Measurements from ENCODE around the gene GUCY1A2. TPM values are rescaled to one million over a fixed set of nuclear protein-coding genes. Genes with fewer than 3 reads are reported as not detected.

The GUCY1A2 gene
- total and polyA plus RNA-seq, 2 donors (not counting 3 experiments of a cell fraction or from before 2014, with no cell fraction given), result 0.02 to 0.03 TPM

DNA sequence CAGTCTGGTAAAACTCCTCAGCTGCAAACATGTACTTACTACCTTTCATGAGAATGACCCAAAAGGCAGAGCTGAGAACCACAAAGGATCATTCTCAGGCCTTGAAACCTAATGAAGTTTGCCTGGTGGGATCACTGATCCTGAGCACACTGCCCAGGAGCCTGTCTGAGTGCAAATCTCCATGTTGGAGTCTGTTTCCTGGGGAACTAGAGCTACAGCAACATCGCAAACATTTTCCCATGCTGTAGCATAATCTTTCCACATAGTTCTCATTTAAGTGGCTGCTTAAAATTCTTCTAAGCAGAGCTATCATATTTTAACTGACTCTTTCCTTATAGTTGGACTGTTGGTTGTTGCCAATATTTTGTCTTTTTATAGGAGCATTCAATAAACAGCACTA is 58.5 kb downstream of the GUCY1A2 start:
- no peak for FAIRE-seq
- no peak overlapping the region for H2AFZ ChIP-seq (ENCODE audit: low read depth, low read length)
- dilution Hi-C loops (cut with MboI; ENCODE audit: extremely low pct_ligation_motif_present, low sequenced_read_pairs), result no loop called here

More for the DNA sequence above, 58.5 kb downstream of the GUCY1A2 start:
- H3K4me1 ChIP-seq (ENCODE audit: control insufficient read depth, extremely low read depth, insufficient read depth, low read length), result no peaks in the 10 kb centered on the region
- no peak overlapping the region for H3K4me3 ChIP-seq (replicated peaks in 1 of 3; ENCODE audit: insufficient read depth in 1 of 3, low read depth in 1 of 3, low read length in 3 of 3)
- no peak overlapping the region for H3K27ac ChIP-seq (ENCODE audit: insufficient read depth, low read depth, low read length)
- BruUV-seq (replicated peaks), result no TSS peak
- no peaks in the 10 kb centered on the region for H3K9me1 ChIP-seq (replicated peaks; ENCODE audit: control insufficient read depth, extremely low read depth, insufficient read depth, low read length)
- no peaks in the 10 kb centered on the region for H3K9me3 ChIP-seq (replicated peaks; ENCODE audit: control insufficient read depth, insufficient read depth, low read length)
- ChIA-PET POLR2A (no interaction called here), CTCF (no interaction called here)
- H4K20me1 ChIP-seq (replicated peaks; ENCODE audit: control insufficient read depth, extremely low read depth, insufficient read depth, low read length), result no peaks in the 10 kb centered on the region
- H3K9ac ChIP-seq (replicated peaks; ENCODE audit: extremely low read depth, insufficient read depth, low read length), result no peak overlapping the region
- H3K36me3 ChIP-seq (ENCODE audit: control insufficient read depth in 2 of 2, extremely low read depth in 1 of 2, insufficient read depth in 2 of 2, low read length in 2 of 2), result no peaks in the 10 kb centered on the region
- no peak for DNase-seq (ENCODE audit: low read depth, low spot score)
- intact Hi-C loops (cut with micrococcal nuclease), result no loop called here
- no peaks in the 10 kb centered on the region for H3K79me2 ChIP-seq (ENCODE audit: control insufficient read depth, insufficient read depth, low read length)
- no peak overlapping the region for H3K4me2 ChIP-seq (ENCODE audit: insufficient read depth, low read length)
- no peaks in the 10 kb centered on the region for H3K27me3 ChIP-seq (ENCODE audit: control insufficient read depth in 2 of 2, insufficient read depth in 2 of 2, low read length in 2 of 2)
- TF ChIP-seq JUN (IDR thresholded peaks at IDR 0.05; ENCODE audit: borderline replicate concordance, insufficient read depth, insufficient read length, low read depth) (no peak), GATA2 (IDR thresholded peaks at IDR 0.05; ENCODE audit: insufficient read depth, insufficient read length, low read depth, low read length) (no peak), POLR2AphosphoS5 (IDR thresholded peaks at IDR 0.05; ENCODE audit: insufficient read depth, low read depth, low read length) (no peak), MYC (IDR thresholded peaks at IDR 0.05; ENCODE audit: low read depth, low read length) (no peak), POLR2A (IDR thresholded peaks at IDR 0.05; ENCODE audit: low read depth, low read length) (no peak), EZH2 (IDR thresholded peaks at IDR 0.05; ENCODE audit: borderline replicate concordance, low read depth, low read length, severe bottlenecking) (no peak), FOS (IDR thresholded peaks at IDR 0.05; ENCODE audit: borderline replicate concordance, insufficient read depth, low read length) (no peak)
- TF ChIP-seq, protein P1, sequence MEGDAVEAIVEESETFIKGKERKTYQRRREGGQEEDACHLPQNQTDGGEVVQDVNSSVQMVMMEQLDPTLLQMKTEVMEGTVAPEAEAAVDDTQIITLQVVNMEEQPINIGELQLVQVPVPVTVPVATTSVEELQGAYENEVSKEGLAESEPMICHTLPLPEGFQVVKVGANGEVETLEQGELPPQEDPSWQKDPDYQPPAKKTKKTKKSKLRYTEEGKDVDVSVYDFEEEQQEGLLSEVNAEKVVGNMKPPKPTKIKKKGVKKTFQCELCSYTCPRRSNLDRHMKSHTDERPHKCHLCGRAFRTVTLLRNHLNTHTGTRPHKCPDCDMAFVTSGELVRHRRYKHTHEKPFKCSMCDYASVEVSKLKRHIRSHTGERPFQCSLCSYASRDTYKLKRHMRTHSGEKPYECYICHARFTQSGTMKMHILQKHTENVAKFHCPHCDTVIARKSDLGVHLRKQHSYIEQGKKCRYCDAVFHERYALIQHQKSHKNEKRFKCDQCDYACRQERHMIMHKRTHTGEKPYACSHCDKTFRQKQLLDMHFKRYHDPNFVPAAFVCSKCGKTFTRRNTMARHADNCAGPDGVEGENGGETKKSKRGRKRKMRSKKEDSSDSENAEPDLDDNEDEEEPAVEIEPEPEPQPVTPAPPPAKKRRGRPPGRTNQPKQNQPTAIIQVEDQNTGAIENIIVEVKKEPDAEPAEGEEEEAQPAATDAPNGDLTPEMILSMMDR (IDR thresholded peaks at IDR 0.05; ENCODE audit: extremely low read depth in 1 of 2, insufficient read depth in 1 of 2, low read depth in 1 of 2, low read length in 2 of 2), result no peak
- TF ChIP-seq, protein P2, sequence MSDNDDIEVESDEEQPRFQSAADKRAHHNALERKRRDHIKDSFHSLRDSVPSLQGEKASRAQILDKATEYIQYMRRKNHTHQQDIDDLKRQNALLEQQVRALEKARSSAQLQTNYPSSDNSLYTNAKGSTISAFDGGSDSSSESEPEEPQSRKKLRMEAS (IDR thresholded peaks at IDR 0.05; ENCODE audit: insufficient read depth, insufficient read length), result no peak
